Astrocyte (in vitro differentiated cells and primary cell): Measurements from ENCODE around the gene TSHZ1. TPM values are rescaled to one million over a fixed set of nuclear protein-coding genes. Genes with fewer than 3 reads are reported as not detected.

Source experiments
- DNase-seq: peaks from one replicate; pipeline ENCODE4 v3.0.0-alpha.2; 2010; ENCODE audit warnings: low read depth
- FAIRE-seq: peaks from 2 replicates; lab custom pipeline; 2011; peaks lifted over from hg19 to GRCh38; lab: Jason Lieb, UNC
- H2AFZ ChIP-seq: 2 replicates; pipeline ENCODE4 v1.6.0; 2012; ENCODE audit warnings: low read depth, low read length, inconsistent platforms
- H3K27ac ChIP-seq: 2 replicates; pipeline ENCODE4 v1.5.1; 2011; ENCODE audit warnings: low read depth, low read length, inconsistent platforms
- H3K27me3 ChIP-seq: 2 replicates; pipeline ENCODE4 v1.6.0; 2011; ENCODE audit warnings: low read length, inconsistent platforms; ENCODE audit not compliant: insufficient read depth
- H3K36me3 ChIP-seq: 2 replicates; pipeline ENCODE4 v1.5.1; 2011; ENCODE audit warnings: low read length, inconsistent platforms; ENCODE audit not compliant: insufficient read depth
- H3K4me1 ChIP-seq: 2 replicates; pipeline ENCODE4 v1.5.1; 2011; ENCODE audit warnings: low read length, inconsistent platforms; ENCODE audit not compliant: insufficient read depth
- H3K4me2 ChIP-seq: 2 replicates; pipeline ENCODE4 v1.6.0; 2012; ENCODE audit warnings: low read length, inconsistent platforms
- H3K4me3 ChIP-seq: 2 replicates; pipeline ENCODE4 v1.5.1; 2011; ENCODE audit warnings: low read depth, mild to moderate bottlenecking, low read length, inconsistent platforms; ENCODE audit not compliant: insufficient read depth
- H3K79me2 ChIP-seq: 2 replicates; pipeline ENCODE4 v1.6.0; 2012; ENCODE audit warnings: mild to moderate bottlenecking, low read length, inconsistent platforms; ENCODE audit not compliant: insufficient read depth
- H3K9ac ChIP-seq: 2 replicates; pipeline ENCODE4 v1.6.0; 2012; ENCODE audit warnings: mild to moderate bottlenecking, low read length, inconsistent platforms
- H3K9me3 ChIP-seq: 2 replicates; pipeline ENCODE4 v1.5.1; 2012; ENCODE audit warnings: low read depth, mild to moderate bottlenecking, low read length, inconsistent platforms; ENCODE audit not compliant: insufficient read depth
- H4K20me1 ChIP-seq: 2 replicates; pipeline ENCODE4 v1.6.0; 2012; ENCODE audit warnings: low read length, inconsistent platforms; ENCODE audit not compliant: insufficient read depth
- H3K27ac Mint-ChIP-seq: one replicate; pipeline ENCODE4 v1.8.0; 2021; ENCODE audit warnings: mild to moderate bottlenecking, mixed read lengths; ENCODE audit not compliant: unreplicated experiment
- H3K27me3 Mint-ChIP-seq: one replicate; pipeline ENCODE4 v1.8.0; 2021; ENCODE audit warnings: low read depth, mixed read lengths; ENCODE audit not compliant: unreplicated experiment
- H3K36me3 Mint-ChIP-seq: one replicate; pipeline ENCODE4 v1.8.0; 2021; ENCODE audit warnings: low read depth, mixed read lengths; ENCODE audit not compliant: unreplicated experiment
- H3K4me1 Mint-ChIP-seq: one replicate; pipeline ENCODE4 v1.8.0; 2021; ENCODE audit warnings: low read depth, mixed read lengths; ENCODE audit not compliant: unreplicated experiment
- H3K4me3 Mint-ChIP-seq: one replicate; pipeline ENCODE4 v1.8.0; 2021; ENCODE audit warnings: mild to moderate bottlenecking, moderate library complexity, mixed read lengths; ENCODE audit not compliant: unreplicated experiment
- H3K9me3 Mint-ChIP-seq: one replicate; pipeline ENCODE4 v1.8.0; 2021; ENCODE audit warnings: mild to moderate bottlenecking, mixed read lengths; ENCODE audit not compliant: unreplicated experiment
- EZH2 ChIP-seq: IDR thresholded peaks from 2 replicates; pipeline ENCODE4 v1.6.1; 2012; ENCODE audit warnings: mild to moderate bottlenecking, low read length, inconsistent platforms; ENCODE audit not compliant: insufficient read depth
- total RNA-seq: library from RNA; stranded (reverse); gene quantifications from 2 replicates; pipeline ENCODE4 v1.2.1, GENCODE V29; 2021
- TF ChIP-seq, protein P1 (sequence below): IDR thresholded peaks from 2 replicates; pipeline ENCODE4 v1.5.1; 2011; ENCODE audit warnings: low read depth, mild to moderate bottlenecking, inconsistent platforms, low read length, moderate library complexity; ENCODE audit not compliant: insufficient read depth

Gene TSHZ1
- total RNA-seq, 1 donor from 2014 or later: 2.9 TPM

DNA sequence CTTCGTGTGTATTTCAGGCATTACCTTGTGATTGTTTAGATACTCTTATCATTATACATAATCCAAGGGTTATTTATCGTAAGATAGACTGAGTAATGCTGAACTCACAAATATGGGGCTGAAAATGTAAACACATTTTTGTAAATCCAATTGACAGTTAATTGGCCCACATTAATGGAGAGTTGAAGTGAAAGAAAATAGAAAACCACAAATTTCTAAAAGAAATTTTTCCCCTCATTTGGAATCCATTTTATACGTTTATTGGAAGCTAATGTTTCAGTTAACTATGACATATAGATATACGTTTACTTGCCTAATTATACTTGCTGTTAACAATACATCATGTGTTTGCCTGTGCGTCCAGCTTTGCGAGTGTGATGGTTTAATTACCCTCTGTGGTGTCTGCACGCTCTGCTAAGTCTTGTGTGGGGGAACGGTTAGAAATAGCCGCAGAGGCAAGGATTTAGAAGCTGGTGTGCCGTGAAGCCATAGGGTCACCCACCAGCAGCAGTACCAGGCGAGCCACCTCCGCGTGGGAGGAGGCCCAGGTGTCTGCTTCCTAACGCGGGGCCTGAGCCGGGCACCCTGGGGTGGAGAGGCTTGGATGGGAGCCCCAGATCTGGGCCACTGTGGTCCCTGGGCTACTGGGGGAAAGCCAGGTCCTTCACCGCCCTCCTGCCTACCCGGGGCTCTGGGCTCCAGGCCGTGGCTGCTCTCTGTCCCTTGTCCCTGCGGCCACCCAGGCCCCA is 38.0 kb downstream of the TSHZ1 start:
- Mint-ChIP-seq H3K27ac (no peak overlapping the region), H3K36me3 (no peaks in the 10 kb centered on the region), H3K9me3 (no peaks in the 10 kb centered on the region), H3K4me3 (no peak overlapping the region), H3K27me3 (peaks cover 4% of the 10 kb centered on the region), H3K4me1 (no peaks in the 10 kb centered on the region)
- H3K27ac ChIP-seq: peak overlapping the region; percentile 50
- peak overlapping the region; percentile 73 for H2AFZ ChIP-seq
- H4K20me1 ChIP-seq: peaks cover 3% of the 10 kb centered on the region
- peak overlapping the region; percentile 90 for H3K4me2 ChIP-seq
- TF ChIP-seq EZH2: no peak
- TF ChIP-seq, protein P1, sequence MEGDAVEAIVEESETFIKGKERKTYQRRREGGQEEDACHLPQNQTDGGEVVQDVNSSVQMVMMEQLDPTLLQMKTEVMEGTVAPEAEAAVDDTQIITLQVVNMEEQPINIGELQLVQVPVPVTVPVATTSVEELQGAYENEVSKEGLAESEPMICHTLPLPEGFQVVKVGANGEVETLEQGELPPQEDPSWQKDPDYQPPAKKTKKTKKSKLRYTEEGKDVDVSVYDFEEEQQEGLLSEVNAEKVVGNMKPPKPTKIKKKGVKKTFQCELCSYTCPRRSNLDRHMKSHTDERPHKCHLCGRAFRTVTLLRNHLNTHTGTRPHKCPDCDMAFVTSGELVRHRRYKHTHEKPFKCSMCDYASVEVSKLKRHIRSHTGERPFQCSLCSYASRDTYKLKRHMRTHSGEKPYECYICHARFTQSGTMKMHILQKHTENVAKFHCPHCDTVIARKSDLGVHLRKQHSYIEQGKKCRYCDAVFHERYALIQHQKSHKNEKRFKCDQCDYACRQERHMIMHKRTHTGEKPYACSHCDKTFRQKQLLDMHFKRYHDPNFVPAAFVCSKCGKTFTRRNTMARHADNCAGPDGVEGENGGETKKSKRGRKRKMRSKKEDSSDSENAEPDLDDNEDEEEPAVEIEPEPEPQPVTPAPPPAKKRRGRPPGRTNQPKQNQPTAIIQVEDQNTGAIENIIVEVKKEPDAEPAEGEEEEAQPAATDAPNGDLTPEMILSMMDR: no peak
- H3K4me3 ChIP-seq: peak overlapping the region; percentile 56
- no peak for FAIRE-seq
- peak overlapping the region; percentile 76 for H3K9ac ChIP-seq
- H3K4me1 ChIP-seq: peaks cover 5% of the 10 kb centered on the region
- no peak for DNase-seq
- H3K36me3 ChIP-seq: no peaks in the 10 kb centered on the region
- H3K27me3 ChIP-seq: no peaks in the 10 kb centered on the region
- H3K9me3 ChIP-seq: no peaks in the 10 kb centered on the region
- peaks cover 34% of the 10 kb centered on the region for H3K79me2 ChIP-seq

DNA sequence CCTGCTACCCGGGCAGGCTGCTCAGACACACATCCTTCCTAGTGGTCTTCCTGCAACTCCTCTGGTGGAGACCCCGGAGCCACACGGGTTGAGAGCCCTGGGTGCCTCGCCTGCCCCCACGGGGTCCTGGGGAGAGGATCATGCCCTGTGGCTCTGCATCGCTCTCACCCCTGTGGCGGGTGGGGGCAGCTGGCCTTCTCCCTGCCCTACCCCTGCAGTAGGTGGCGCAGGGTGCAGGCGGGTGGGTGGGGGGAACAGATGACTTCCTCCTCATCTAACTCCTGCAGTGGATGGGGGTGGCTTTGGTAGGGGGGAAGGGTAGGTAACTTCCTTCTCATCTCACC is 38.5 kb downstream of the TSHZ1 start:
- FAIRE-seq (no peak), DNase-seq (no peak)
- Histone ChIP-seq H3K36me3 (no peaks in the 10 kb centered on the region), H3K9ac (no peak overlapping the region), H3K4me3 (no peak overlapping the region), H3K4me1 (peaks cover 5% of the 10 kb centered on the region), H3K27me3 (no peaks in the 10 kb centered on the region), H3K9me3 (no peaks in the 10 kb centered on the region), H3K27ac (no peak overlapping the region), H4K20me1 (peaks cover 3% of the 10 kb centered on the region), H3K79me2 (peaks cover 38% of the 10 kb centered on the region), H3K4me2 (no peak overlapping the region), H2AFZ (no peak overlapping the region)
- Mint-ChIP-seq H3K4me1 (peaks cover 1% of the 10 kb centered on the region), H3K27me3 (peaks cover 4% of the 10 kb centered on the region), H3K36me3 (no peaks in the 10 kb centered on the region), H3K9me3 (no peaks in the 10 kb centered on the region), H3K27ac (no peak overlapping the region), H3K4me3 (no peak overlapping the region)
- TF ChIP-seq, protein P1: no peak
- no peak for TF ChIP-seq EZH2

DNA sequence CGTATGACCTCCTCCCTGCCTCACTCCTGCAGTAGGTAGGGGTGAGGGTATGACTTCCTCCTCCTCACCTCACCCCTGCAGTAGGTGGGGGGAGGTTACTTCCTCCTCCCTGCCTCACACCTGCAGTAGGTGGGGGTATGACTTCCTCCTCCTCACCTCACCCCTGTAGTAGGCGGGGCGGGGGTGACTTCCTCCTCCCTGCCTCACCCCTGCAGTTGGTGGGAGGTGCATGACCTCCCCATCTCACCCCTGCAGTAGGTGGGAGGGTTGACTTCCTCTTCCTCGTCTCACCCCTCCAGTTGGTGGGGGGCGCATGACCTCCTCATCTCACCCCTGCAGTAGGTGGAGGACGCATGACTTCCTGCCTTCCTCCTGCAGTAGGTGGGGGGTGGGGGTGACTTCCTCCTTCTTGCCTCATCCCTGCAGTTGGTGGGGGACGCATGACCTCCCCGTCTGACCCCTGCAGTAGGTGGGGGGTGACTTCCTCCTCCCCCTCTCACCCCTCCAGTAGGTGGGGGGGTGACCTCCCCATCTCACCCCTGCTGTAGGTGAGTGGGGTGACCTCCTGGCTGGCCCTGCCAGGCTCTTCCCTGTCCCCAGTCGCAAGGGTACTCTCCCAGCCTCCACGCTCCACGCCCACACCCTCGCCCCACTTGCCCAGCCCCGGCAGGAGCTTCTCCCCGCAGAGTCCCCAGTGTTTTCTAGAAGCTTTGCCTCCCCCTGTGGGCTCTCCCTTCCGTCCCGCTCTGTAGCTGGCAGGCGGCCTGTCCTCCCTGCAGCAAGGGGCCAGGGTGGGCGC is 39.3 kb downstream of the TSHZ1 start:
- H3K9ac ChIP-seq: no peak overlapping the region
- no peak overlapping the region for H3K4me3 ChIP-seq
- peaks cover 5% of the 10 kb centered on the region for H3K4me1 ChIP-seq
- DNase-seq: no peak
- Mint-ChIP-seq H3K4me1 (peaks cover 1% of the 10 kb centered on the region), H3K9me3 (no peaks in the 10 kb centered on the region), H3K27me3 (peaks cover under 1% of the 10 kb centered on the region), H3K36me3 (no peaks in the 10 kb centered on the region), H3K27ac (no peak overlapping the region), H3K4me3 (no peak overlapping the region)
- H2AFZ ChIP-seq: no peak overlapping the region
- peaks cover 33% of the 10 kb centered on the region for H3K79me2 ChIP-seq
- no peaks in the 10 kb centered on the region for H3K36me3 ChIP-seq
- peaks cover 3% of the 10 kb centered on the region for H4K20me1 ChIP-seq
- H3K4me2 ChIP-seq: no peak overlapping the region
- no peak for FAIRE-seq
- H3K27me3 ChIP-seq: no peaks in the 10 kb centered on the region
- no peaks in the 10 kb centered on the region for H3K9me3 ChIP-seq
- TF ChIP-seq, protein P1: no peak
- no peak for TF ChIP-seq EZH2
- H3K27ac ChIP-seq: no peak overlapping the region
